H9 (cell line): Measurements from ENCODE around the gene DCAF12L1. TPM values are rescaled to one million over a fixed set of nuclear protein-coding genes. Genes with fewer than 3 reads are reported as not detected.

Source experiments
- DNase-seq: peaks from one replicate; pipeline ENCODE4 v3.0.0-alpha.2; 2017
- H2AFZ ChIP-seq: one replicate; pipeline ENCODE4 v1.6.1; 2013; ENCODE audit warnings: mild to moderate bottlenecking, low read length, control low read depth, moderate library complexity
- H2AK5ac ChIP-seq: 2 replicates; pipeline ENCODE4 v1.6.1; 2013; ENCODE audit warnings: low read length, control low read depth, mixed read lengths; ENCODE audit not compliant: insufficient read length
- H2BK120ac ChIP-seq: one replicate; pipeline ENCODE4 v1.6.1; 2013; ENCODE audit warnings: low read depth, mild to moderate bottlenecking, low read length, control low read depth, inconsistent platforms; ENCODE audit not compliant: poor library complexity, severe bottlenecking
- H2BK12ac ChIP-seq: 2 replicates; pipeline ENCODE4 v1.6.1; 2013; ENCODE audit warnings: low read length, control low read depth, mixed read lengths, low read depth; ENCODE audit not compliant: insufficient read length
- H2BK15ac ChIP-seq: 2 replicates; pipeline ENCODE4 v1.6.1; 2013; ENCODE audit warnings: low read depth, low read length, control low read depth
- H2BK20ac ChIP-seq: one replicate; pipeline ENCODE4 v1.6.1; 2013; ENCODE audit warnings: low read depth, mild to moderate bottlenecking, low read length, control low read depth, inconsistent platforms; ENCODE audit not compliant: poor library complexity, severe bottlenecking
- H2BK5ac ChIP-seq: 2 replicates; pipeline ENCODE4 v1.6.1; 2013; ENCODE audit warnings: low read length, control low read depth, mixed read lengths; ENCODE audit not compliant: insufficient read length
- H3K14ac ChIP-seq: 2 replicates; pipeline ENCODE4 v1.6.1; 2013; ENCODE audit warnings: low read length, control low read depth; ENCODE audit not compliant: insufficient read depth
- H3K18ac ChIP-seq: 2 replicates; pipeline ENCODE4 v1.6.1; 2013; ENCODE audit warnings: low read depth, mild to moderate bottlenecking, mixed read lengths, low read length, control low read depth; ENCODE audit not compliant: insufficient read length
- H3K23ac ChIP-seq: 2 replicates; pipeline ENCODE4 v1.6.1; 2013; ENCODE audit warnings: low read length, control low read depth, mixed read lengths, low read depth; ENCODE audit not compliant: insufficient read length
- H3K23me2 ChIP-seq: 2 replicates; pipeline ENCODE4 v1.6.1; 2013; ENCODE audit warnings: low read depth, mild to moderate bottlenecking, mixed read lengths, low read length, control low read depth; ENCODE audit not compliant: insufficient read length, poor library complexity, severe bottlenecking
- H3K27ac ChIP-seq: 2 replicates; pipeline ENCODE4 v1.5.1; 2013; ENCODE audit warnings: low read length, control low read depth, mixed read lengths, low read depth; ENCODE audit not compliant: insufficient read length
- H3K27me3 ChIP-seq: 2 replicates; pipeline ENCODE4 v1.6.1; 2013; ENCODE audit warnings: low read length, control low read depth, inconsistent platforms; ENCODE audit not compliant: insufficient read depth
- H3K4ac ChIP-seq: 2 replicates; pipeline ENCODE4 v1.6.1; 2013; ENCODE audit warnings: low read depth, mild to moderate bottlenecking, control low read depth, inconsistent platforms, low read length, moderate library complexity
- H3K4me1 ChIP-seq: 2 replicates; pipeline ENCODE4 v1.6.1; 2013; ENCODE audit warnings: low read length, control low read depth, inconsistent platforms; ENCODE audit not compliant: insufficient read depth
- H3K4me2 ChIP-seq: 2 replicates; pipeline ENCODE4 v1.6.1; 2013; ENCODE audit warnings: low read length, control low read depth, mixed read lengths; ENCODE audit not compliant: insufficient read length, insufficient read depth
- H3K56ac ChIP-seq: 2 replicates; pipeline ENCODE4 v1.6.1; 2013; ENCODE audit warnings: low read depth, mild to moderate bottlenecking, mixed read lengths, low read length, control low read depth; ENCODE audit not compliant: insufficient read length
- H3K79me1 ChIP-seq: 2 replicates; pipeline ENCODE4 v1.6.1; 2013; ENCODE audit warnings: low read depth, mild to moderate bottlenecking, moderate library complexity, low read length, control low read depth, inconsistent platforms; ENCODE audit not compliant: insufficient read depth, poor library complexity, severe bottlenecking
- H3K79me2 ChIP-seq: 2 replicates; pipeline ENCODE4 v1.6.1; 2013; ENCODE audit warnings: low read length, control low read depth, inconsistent platforms; ENCODE audit not compliant: insufficient read depth
- H3K9ac ChIP-seq: 2 replicates; pipeline ENCODE4 v1.6.1; 2013; ENCODE audit warnings: low read length, control low read depth, mixed read lengths; ENCODE audit not compliant: insufficient read length; ENCODE audit errors: extremely low read depth
- H3K9me3 ChIP-seq: one replicate; pipeline ENCODE4 v1.6.1; 2013; ENCODE audit warnings: low read depth, low read length, inconsistent platforms; ENCODE audit not compliant: control insufficient read depth
- H3T11ph ChIP-seq: one replicate; pipeline ENCODE4 v1.6.1; 2013; ENCODE audit warnings: mild to moderate bottlenecking, low read length, control low read depth, inconsistent platforms
- H4K20me1 ChIP-seq: one replicate; pipeline ENCODE4 v1.6.1; 2013; ENCODE audit not compliant: control insufficient read depth, insufficient read length, insufficient read depth
- H4K5ac ChIP-seq: 2 replicates; pipeline ENCODE4 v1.6.1; 2013; ENCODE audit warnings: low read depth, mild to moderate bottlenecking, mixed read lengths, low read length, control low read depth; ENCODE audit not compliant: insufficient read length
- H4K8ac ChIP-seq: replicated peaks from 2 replicates; pipeline ENCODE4 v1.6.1; 2013; ENCODE audit warnings: low read length, control low read depth, mixed read lengths, low read depth; ENCODE audit not compliant: insufficient read length
- H4K91ac ChIP-seq: 2 replicates; pipeline ENCODE4 v1.6.1; 2013; ENCODE audit warnings: low read depth, mild to moderate bottlenecking, moderate library complexity, mixed read lengths, low read length, control low read depth; ENCODE audit not compliant: insufficient read length
- H3K27ac Mint-ChIP-seq, 3 experiments: 2 replicates in 2 of 3; 3 replicates in 1 of 3; pipeline ENCODE4 v1.8.0; 2020 to 2021; ENCODE audit warnings: mixed read lengths in 3 of 3, mild to moderate bottlenecking in 1 of 3, moderate library complexity in 1 of 3
- H3K27me3 Mint-ChIP-seq: 2 replicates; pipeline ENCODE4 v1.8.0; 2021; ENCODE audit warnings: low read depth, mild to moderate bottlenecking, moderate library complexity, mixed read lengths
- H3K36me3 Mint-ChIP-seq, 3 experiments: 2 replicates in 2 of 3; 3 replicates in 1 of 3; pipeline ENCODE4 v1.8.0; 2020 to 2021; ENCODE audit warnings: low read depth in 3 of 3, mixed read lengths in 3 of 3; ENCODE audit not compliant: insufficient read depth in 1 of 3
- H3K4me1 Mint-ChIP-seq, 2 experiments: 2 replicates each; pipeline ENCODE4 v1.8.0; 2020; ENCODE audit warnings: mixed read lengths in 2 of 2
- H3K4me3 Mint-ChIP-seq, 2 experiments: 2 replicates in 1 of 2; 3 replicates in 1 of 2; pipeline ENCODE4 v1.8.0; 2020 to 2021; ENCODE audit warnings: mild to moderate bottlenecking in 2 of 2, mixed read lengths in 2 of 2, moderate library complexity in 1 of 2
- H3K9me3 Mint-ChIP-seq, 2 experiments: 2 replicates in 1 of 2; 3 replicates in 1 of 2; pipeline ENCODE4 v1.8.0; 2020; ENCODE audit warnings: mild to moderate bottlenecking in 2 of 2, mixed read lengths in 2 of 2, moderate library complexity in 1 of 2
- WGBS: extraction: QIAGEN DNeasy Blood & Tissue Kit; methylation state at CpG from one replicate; pipeline ENCODE4 v1.1.7; 2013; ENCODE audit warnings: missing lambda C conversion rate, low lambda C conversion rate, mixed read lengths; ENCODE audit not compliant: insufficient read length; ENCODE audit errors: extremely low coverage; 5-methylcytosine and 5-hydroxymethylcytosine counted together
- total RNA-seq: library from RNA; stranded (reverse); gene quantifications from 2 replicates; pipeline ENCODE4 v1.2.1, GENCODE V29; 2021
- TF ChIP-seq, protein P1 (sequence below): fragments of 200-600 bp; sonication (generic); conservative IDR thresholded peaks from 3 replicates; pipeline ENCODE4 v1.8.0; 2021; ENCODE audit warnings: antibody characterized with exemption, mild to moderate bottlenecking

The DCAF12L1 gene
- total RNA-seq, 1 experiment from 2014 or later, result 4.2 TPM

DNA sequence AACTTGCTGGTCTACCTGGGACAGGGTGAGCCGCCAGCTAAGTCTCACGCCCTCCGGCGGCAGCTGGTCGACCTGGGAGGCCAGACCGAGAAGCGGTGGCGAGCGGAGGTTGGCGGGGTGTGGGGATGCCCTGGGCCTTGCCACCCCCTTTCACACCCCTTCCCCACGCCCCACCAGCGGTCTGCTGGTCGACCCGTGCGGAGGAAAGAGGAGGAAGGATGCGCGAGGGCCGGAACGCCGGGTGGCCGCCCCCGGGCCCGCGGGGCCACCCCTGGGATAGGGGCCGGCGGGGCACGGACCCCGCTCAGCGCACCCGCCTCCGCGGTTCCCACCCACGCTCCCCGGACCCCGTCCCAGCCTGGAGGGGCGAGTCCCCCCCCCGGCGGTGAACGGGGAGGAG is 28.3 kb upstream of the DCAF12L1 start:
- WGBS, result no CpG with 5 or more reads among the region's 39 CpGs
- no peaks in the 10 kb centered on the region for H3K27me3 Mint-ChIP-seq
- no peak overlapping the region for H3K27ac Mint-ChIP-seq
- H3K4me1 Mint-ChIP-seq, result no peaks in the 10 kb centered on the region
- H3K56ac ChIP-seq, result no peak overlapping the region
- H3K27me3 ChIP-seq, result no peaks in the 10 kb centered on the region
- no peak overlapping the region for H2BK5ac ChIP-seq
- no peaks in the 10 kb centered on the region for H3K79me1 ChIP-seq
- no peak overlapping the region for H4K91ac ChIP-seq
- peaks cover 8 to 54% of the 10 kb centered on the region in 2 experiments; a peak in 4 of 5 replicates for H3K9me3 Mint-ChIP-seq
- H3K4ac ChIP-seq, result no peak overlapping the region
- H3K27ac ChIP-seq, result no peak overlapping the region
- H3K36me3 Mint-ChIP-seq, result no peaks in the 10 kb centered on the region; a peak in 1 of 7 replicates
- no peak overlapping the region for H2BK15ac ChIP-seq
- no peak overlapping the region for H4K8ac ChIP-seq
- H2BK12ac ChIP-seq, result no peak overlapping the region
- H3K23me2 ChIP-seq, result no peaks in the 10 kb centered on the region
- no peaks in the 10 kb centered on the region for H4K20me1 ChIP-seq
- no peak overlapping the region for H3K14ac ChIP-seq
- TF ChIP-seq, protein P1, sequence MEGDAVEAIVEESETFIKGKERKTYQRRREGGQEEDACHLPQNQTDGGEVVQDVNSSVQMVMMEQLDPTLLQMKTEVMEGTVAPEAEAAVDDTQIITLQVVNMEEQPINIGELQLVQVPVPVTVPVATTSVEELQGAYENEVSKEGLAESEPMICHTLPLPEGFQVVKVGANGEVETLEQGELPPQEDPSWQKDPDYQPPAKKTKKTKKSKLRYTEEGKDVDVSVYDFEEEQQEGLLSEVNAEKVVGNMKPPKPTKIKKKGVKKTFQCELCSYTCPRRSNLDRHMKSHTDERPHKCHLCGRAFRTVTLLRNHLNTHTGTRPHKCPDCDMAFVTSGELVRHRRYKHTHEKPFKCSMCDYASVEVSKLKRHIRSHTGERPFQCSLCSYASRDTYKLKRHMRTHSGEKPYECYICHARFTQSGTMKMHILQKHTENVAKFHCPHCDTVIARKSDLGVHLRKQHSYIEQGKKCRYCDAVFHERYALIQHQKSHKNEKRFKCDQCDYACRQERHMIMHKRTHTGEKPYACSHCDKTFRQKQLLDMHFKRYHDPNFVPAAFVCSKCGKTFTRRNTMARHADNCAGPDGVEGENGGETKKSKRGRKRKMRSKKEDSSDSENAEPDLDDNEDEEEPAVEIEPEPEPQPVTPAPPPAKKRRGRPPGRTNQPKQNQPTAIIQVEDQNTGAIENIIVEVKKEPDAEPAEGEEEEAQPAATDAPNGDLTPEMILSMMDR, result no peak
- H3K4me1 ChIP-seq, result no peaks in the 10 kb centered on the region
- no peak overlapping the region for H2BK120ac ChIP-seq
- DNase-seq, result no peak
- no peak overlapping the region for H3K4me2 ChIP-seq
- H2AK5ac ChIP-seq, result no peak overlapping the region
- no peak overlapping the region for H3K4me3 Mint-ChIP-seq
- H3T11ph ChIP-seq, result no peak overlapping the region
- no peak overlapping the region for H3K9ac ChIP-seq
- H3K18ac ChIP-seq, result no peak overlapping the region
- no peak overlapping the region for H2AFZ ChIP-seq
- H3K9me3 ChIP-seq, result no peaks in the 10 kb centered on the region
- H3K23ac ChIP-seq, result no peak overlapping the region
- H3K79me2 ChIP-seq, result no peaks in the 10 kb centered on the region
- no peak overlapping the region for H4K5ac ChIP-seq
- no peak overlapping the region for H2BK20ac ChIP-seq
